Measurements from ENCODE around the gene EPGN.

The EPGN gene

GRCh38 chr4:74268643-74269042 is 39.6 kb upstream of the EPGN start:
- H3K4me3 ChIP-seq (ENCODE audit: low read depth, low read length): no peak overlapping the region
- no peak for TF ChIP-seq CTCF (IDR thresholded peaks at IDR 0.05; ENCODE audit: low read depth, low read length, missing control alignments)

GRCh38 chr4:74278490-74278889 is 29.8 kb upstream of the EPGN start:
- H3K4me3 ChIP-seq (ENCODE audit: low read depth, low read length): no peak overlapping the region
- DNase-seq (ENCODE audit: low read depth): no peak
- no peak for TF ChIP-seq CTCF (IDR thresholded peaks at IDR 0.05; ENCODE audit: low read depth, low read length, missing control alignments)

More at GRCh38 chr4:74268643-74269042, 39.6 kb upstream of the EPGN start:
- no peak for DNase-seq (ENCODE audit: low read depth)

GRCh38 chr4:74279716-74280115 is 28.6 kb upstream of the EPGN start:
- DNase-seq (ENCODE audit: low read depth): no peak
- no peak overlapping the region for H3K4me3 ChIP-seq (ENCODE audit: low read depth, low read length)
- TF ChIP-seq CTCF (IDR thresholded peaks at IDR 0.05; ENCODE audit: low read depth, low read length, missing control alignments): no peak

GRCh38 chr4:74282926-74283325 is 25.3 kb upstream of the EPGN start:
- DNase-seq (ENCODE audit: low read depth): no peak
- TF ChIP-seq CTCF (IDR thresholded peaks at IDR 0.05; ENCODE audit: low read depth, low read length, missing control alignments): no peak
- no peak overlapping the region for H3K4me3 ChIP-seq (ENCODE audit: low read depth, low read length)

- DNase-seq (ENCODE audit: low read depth): no peak
- H3K4me3 ChIP-seq (ENCODE audit: low read depth, low read length): no peak overlapping the region
- TF ChIP-seq CTCF (IDR thresholded peaks at IDR 0.05; ENCODE audit: low read depth, low read length, missing control alignments): no peak
Observed at GRCh38 chr4:74283614-74284013, 24.7 kb upstream of the EPGN start.

GRCh38 chr4:74284053-74284452 is 24.2 kb upstream of the EPGN start:
- no peak overlapping the region for H3K4me3 ChIP-seq (ENCODE audit: low read depth, low read length)
- DNase-seq (ENCODE audit: low read depth): no peak
- TF ChIP-seq CTCF (IDR thresholded peaks at IDR 0.05; ENCODE audit: low read depth, low read length, missing control alignments): no peak

GRCh38 chr4:74287164-74287563 is 21.1 kb upstream of the EPGN start:
- no peak overlapping the region for H3K4me3 ChIP-seq (ENCODE audit: low read depth, low read length)
- no peak for DNase-seq (ENCODE audit: low read depth)
- TF ChIP-seq CTCF (IDR thresholded peaks at IDR 0.05; ENCODE audit: low read depth, low read length, missing control alignments): no peak

Measured in GM12864 (cell line).